Omental fat pad (tissue), 4 donors: ENCODE data around the gene PRICKLE4. TPM values are rescaled to one million over a fixed set of nuclear protein-coding genes. Genes with fewer than 3 reads are reported as not detected.
"Not testable (repeated sequence)": the region's sequence is repeated elsewhere in the genome, so short reads cannot be mapped to it uniquely, and the experiment has no call there.

Experiments
- ATAC-seq: fragments of 150-250 bp; one replicate; pipeline ENCODE4 v1.9.1; 2016; ENCODE audit warnings: mild to moderate bottlenecking, moderate library complexity; ENCODE audit not compliant: low FRiP score
- DNase-seq: peaks from one replicate; pipeline ENCODE4 v3.0.0-alpha.2; 2019; ENCODE audit warnings: low spot score
- CTCF ChIP-seq, 3 donors: fragments of 450-650 bp; IDR thresholded peaks; one replicate each; pipeline ENCODE4 v1.5.1; 2016 to 2017; ENCODE audit warnings: antibody characterized with exemption in 3 of 3, mild to moderate bottlenecking in 3 of 3, moderate library complexity in 2 of 3
- total RNA-seq, 4 donors: library from RNA; depleted of rRNA; stranded (reverse); fragments of >200 nt; gene quantifications; one replicate each; pipeline ENCODE4 v1.1.0, GENCODE V29; 2016

Gene PRICKLE4
- total RNA-seq, 4 donors from 2014 or later: 1.6 to 11.7 (median 8.6) TPM

GRCh38 chr6:41757931-41758640, 22.5 kb upstream of the PRICKLE4 start:
- no peak for ATAC-seq
- no peak for TF ChIP-seq CTCF (IDR thresholded peaks at IDR 0.05)
- no peak for DNase-seq

- no peak for TF ChIP-seq CTCF (IDR thresholded peaks at IDR 0.05)
- no peak for ATAC-seq
- no peak for DNase-seq
These were observed 21.9 kb upstream of the PRICKLE4 start for GRCh38 chr6:41758641-41759035.

GRCh38 chr6:41759106-41759904, 21.3 kb upstream of the PRICKLE4 start:
- no peak for DNase-seq
- no peak for ATAC-seq
- no peak for TF ChIP-seq CTCF (IDR thresholded peaks at IDR 0.05)

- DNase-seq (no peak), ATAC-seq (no peak)
- no peak for TF ChIP-seq CTCF (IDR thresholded peaks at IDR 0.05)
These were observed 20.5 kb upstream of the PRICKLE4 start for GRCh38 chr6:41759905-41760579.

GRCh38 chr6:41763470-41763869, 17.1 kb upstream of the PRICKLE4 start:
- no peak for TF ChIP-seq CTCF (IDR thresholded peaks at IDR 0.05)
- DNase-seq (no peak), ATAC-seq (no peak)

- not testable (repeated sequence) for DNase-seq, ATAC-seq
These were observed 14.4 kb upstream of the PRICKLE4 start for GRCh38 chr6:41766043-41766664.
